ENCODE data around the gene SLC12A9.

DNA sequence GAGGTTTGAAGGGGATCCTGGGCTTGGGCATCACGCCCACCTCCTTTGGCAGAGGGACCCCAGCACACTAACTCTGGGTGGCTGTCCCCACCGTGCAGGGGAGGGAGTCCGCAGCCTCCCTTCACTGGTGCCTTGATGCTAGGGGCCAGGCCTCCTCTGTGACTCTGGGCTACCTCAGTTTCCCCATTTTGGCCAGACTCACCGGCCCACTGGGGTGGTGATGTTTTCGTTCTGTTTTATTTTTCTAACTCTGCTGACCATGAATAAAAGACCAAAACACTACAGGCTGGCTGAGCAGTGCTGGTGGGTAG, 14.2 kb downstream of the SLC12A9 start:
- TF ChIP-seq POLR2A (IDR thresholded peaks at IDR 0.05; ENCODE audit: low read depth, low read length) (no peak), MAFK (IDR thresholded peaks at IDR 0.05; ENCODE audit: low read depth, low read length) (no peak), RFX5 (IDR thresholded peaks at IDR 0.05; ENCODE audit: low read depth, low read length) (no peak), MXI1 (IDR thresholded peaks at IDR 0.05; ENCODE audit: borderline replicate concordance, low read depth, low read length) (no peak), CEBPB (IDR thresholded peaks at IDR 0.05; ENCODE audit: low read depth, low read length) (no peak), SMC3 (IDR thresholded peaks at IDR 0.05; ENCODE audit: low read depth, low read length) (no peak), CHD1 (IDR thresholded peaks at IDR 0.05; ENCODE audit: low read depth, low read length) (no peak), RAD21 (IDR thresholded peaks at IDR 0.05; ENCODE audit: low read length) (no peak), BHLHE40 (IDR thresholded peaks at IDR 0.05; ENCODE audit: low read depth, low read length) (no peak), RCOR1 (IDR thresholded peaks at IDR 0.05; ENCODE audit: insufficient replicate concordance, low read length) (no peak)
- TF ChIP-seq, protein P1, sequence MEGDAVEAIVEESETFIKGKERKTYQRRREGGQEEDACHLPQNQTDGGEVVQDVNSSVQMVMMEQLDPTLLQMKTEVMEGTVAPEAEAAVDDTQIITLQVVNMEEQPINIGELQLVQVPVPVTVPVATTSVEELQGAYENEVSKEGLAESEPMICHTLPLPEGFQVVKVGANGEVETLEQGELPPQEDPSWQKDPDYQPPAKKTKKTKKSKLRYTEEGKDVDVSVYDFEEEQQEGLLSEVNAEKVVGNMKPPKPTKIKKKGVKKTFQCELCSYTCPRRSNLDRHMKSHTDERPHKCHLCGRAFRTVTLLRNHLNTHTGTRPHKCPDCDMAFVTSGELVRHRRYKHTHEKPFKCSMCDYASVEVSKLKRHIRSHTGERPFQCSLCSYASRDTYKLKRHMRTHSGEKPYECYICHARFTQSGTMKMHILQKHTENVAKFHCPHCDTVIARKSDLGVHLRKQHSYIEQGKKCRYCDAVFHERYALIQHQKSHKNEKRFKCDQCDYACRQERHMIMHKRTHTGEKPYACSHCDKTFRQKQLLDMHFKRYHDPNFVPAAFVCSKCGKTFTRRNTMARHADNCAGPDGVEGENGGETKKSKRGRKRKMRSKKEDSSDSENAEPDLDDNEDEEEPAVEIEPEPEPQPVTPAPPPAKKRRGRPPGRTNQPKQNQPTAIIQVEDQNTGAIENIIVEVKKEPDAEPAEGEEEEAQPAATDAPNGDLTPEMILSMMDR (conservative IDR thresholded peaks at IDR 0.05; ENCODE audit: low read depth, low read length) = no peak
- TF ChIP-seq, protein P2, sequence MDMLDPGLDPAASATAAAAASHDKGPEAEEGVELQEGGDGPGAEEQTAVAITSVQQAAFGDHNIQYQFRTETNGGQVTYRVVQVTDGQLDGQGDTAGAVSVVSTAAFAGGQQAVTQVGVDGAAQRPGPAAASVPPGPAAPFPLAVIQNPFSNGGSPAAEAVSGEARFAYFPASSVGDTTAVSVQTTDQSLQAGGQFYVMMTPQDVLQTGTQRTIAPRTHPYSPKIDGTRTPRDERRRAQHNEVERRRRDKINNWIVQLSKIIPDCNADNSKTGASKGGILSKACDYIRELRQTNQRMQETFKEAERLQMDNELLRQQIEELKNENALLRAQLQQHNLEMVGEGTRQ (IDR thresholded peaks at IDR 0.05; ENCODE audit: low read depth, low read length) = no peak

Measured in IMR-90 (cell line).